Osteocyte (in vitro differentiated cells): ENCODE data around the gene NDUFB4. TPM values are rescaled to one million over a fixed set of nuclear protein-coding genes. Genes with fewer than 3 reads are reported as not detected.

Experiments used
- DNase-seq: peaks from one replicate; pipeline ENCODE4 v3.0.0; 2021; ENCODE audit warnings: mixed read lengths; ENCODE audit not compliant: unreplicated experiment; ENCODE audit errors: extremely low spot score
- H3K27ac Mint-ChIP-seq: one replicate; pipeline ENCODE4 v1.8.0; 2021; ENCODE audit warnings: mild to moderate bottlenecking, mixed read lengths; ENCODE audit not compliant: unreplicated experiment
- H3K27me3 Mint-ChIP-seq: one replicate; pipeline ENCODE4 v1.8.0; 2021; ENCODE audit warnings: mixed read lengths; ENCODE audit not compliant: unreplicated experiment
- H3K36me3 Mint-ChIP-seq: one replicate; pipeline ENCODE4 v1.8.0; 2021; ENCODE audit warnings: mixed read lengths; ENCODE audit not compliant: unreplicated experiment
- H3K4me1 Mint-ChIP-seq: one replicate; pipeline ENCODE4 v1.8.0; 2021; ENCODE audit warnings: mixed read lengths; ENCODE audit not compliant: unreplicated experiment
- H3K4me3 Mint-ChIP-seq: one replicate; pipeline ENCODE4 v1.8.0; 2021; ENCODE audit warnings: mild to moderate bottlenecking, moderate library complexity, mixed read lengths; ENCODE audit not compliant: unreplicated experiment
- H3K9me3 Mint-ChIP-seq: one replicate; pipeline ENCODE4 v1.8.0; 2021; ENCODE audit warnings: mixed read lengths; ENCODE audit not compliant: unreplicated experiment
- total RNA-seq: library from RNA; stranded (reverse); gene quantifications from 2 replicates; pipeline ENCODE4 v1.2.1, GENCODE V29; 2021
- TF ChIP-seq, protein P1 (sequence below): fragments of 200-600 bp; sonication (generic); IDR thresholded peaks from 2 replicates; pipeline ENCODE4 v1.5.0; 2021; ENCODE audit warnings: antibody characterized with exemption, mild to moderate bottlenecking, moderate library complexity

The NDUFB4 gene
- total RNA-seq, 1 donor from 2014 or later = 116 TPM

DNA sequence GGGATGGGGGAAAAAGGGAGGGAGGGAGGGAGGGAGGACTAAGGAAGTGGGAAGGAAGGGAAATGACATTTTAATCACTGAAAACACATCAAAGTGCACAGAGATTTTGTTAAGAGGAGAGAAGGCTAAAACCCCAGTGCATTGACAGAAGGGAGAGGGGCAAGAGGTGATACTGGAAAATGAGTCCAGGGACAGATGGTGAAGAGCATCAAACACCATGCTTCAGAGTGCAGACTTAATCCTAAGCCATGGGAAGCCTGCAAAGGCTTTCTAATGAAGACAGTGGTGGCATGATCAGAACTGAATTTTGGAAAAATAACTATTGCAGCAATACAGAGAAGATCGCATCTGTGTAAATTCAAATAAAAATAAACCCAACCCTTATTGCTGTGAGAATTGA is 44.1 kb downstream of the NDUFB4 start:
- no peaks in the 10 kb centered on the region for H3K9me3 Mint-ChIP-seq
- no peaks in the 10 kb centered on the region for H3K27me3 Mint-ChIP-seq

GRCh38 chr3:120641696-120642246 is 45.6 kb downstream of the NDUFB4 start:
- Mint-ChIP-seq H3K4me1 (peaks cover 22% of the 10 kb centered on the region), H3K36me3 (no peaks in the 10 kb centered on the region), H3K9me3 (no peaks in the 10 kb centered on the region), H3K27me3 (no peaks in the 10 kb centered on the region), H3K4me3 (no peak overlapping the region), H3K27ac (no peak overlapping the region)
- no peak for DNase-seq
- TF ChIP-seq, protein P1, sequence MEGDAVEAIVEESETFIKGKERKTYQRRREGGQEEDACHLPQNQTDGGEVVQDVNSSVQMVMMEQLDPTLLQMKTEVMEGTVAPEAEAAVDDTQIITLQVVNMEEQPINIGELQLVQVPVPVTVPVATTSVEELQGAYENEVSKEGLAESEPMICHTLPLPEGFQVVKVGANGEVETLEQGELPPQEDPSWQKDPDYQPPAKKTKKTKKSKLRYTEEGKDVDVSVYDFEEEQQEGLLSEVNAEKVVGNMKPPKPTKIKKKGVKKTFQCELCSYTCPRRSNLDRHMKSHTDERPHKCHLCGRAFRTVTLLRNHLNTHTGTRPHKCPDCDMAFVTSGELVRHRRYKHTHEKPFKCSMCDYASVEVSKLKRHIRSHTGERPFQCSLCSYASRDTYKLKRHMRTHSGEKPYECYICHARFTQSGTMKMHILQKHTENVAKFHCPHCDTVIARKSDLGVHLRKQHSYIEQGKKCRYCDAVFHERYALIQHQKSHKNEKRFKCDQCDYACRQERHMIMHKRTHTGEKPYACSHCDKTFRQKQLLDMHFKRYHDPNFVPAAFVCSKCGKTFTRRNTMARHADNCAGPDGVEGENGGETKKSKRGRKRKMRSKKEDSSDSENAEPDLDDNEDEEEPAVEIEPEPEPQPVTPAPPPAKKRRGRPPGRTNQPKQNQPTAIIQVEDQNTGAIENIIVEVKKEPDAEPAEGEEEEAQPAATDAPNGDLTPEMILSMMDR = no peak

More for the DNA sequence above, 44.1 kb downstream of the NDUFB4 start:
- no peak overlapping the region for H3K27ac Mint-ChIP-seq
- no peak overlapping the region for H3K4me3 Mint-ChIP-seq
- TF ChIP-seq, protein P1 = no peak
- H3K4me1 Mint-ChIP-seq = peaks cover 11% of the 10 kb centered on the region
- H3K36me3 Mint-ChIP-seq = no peaks in the 10 kb centered on the region
- DNase-seq = no peak

- DNase-seq = no peak
- Mint-ChIP-seq H3K27me3 (no peaks in the 10 kb centered on the region), H3K9me3 (no peaks in the 10 kb centered on the region), H3K27ac (no peak overlapping the region), H3K36me3 (no peaks in the 10 kb centered on the region), H3K4me3 (no peak overlapping the region), H3K4me1 (peaks cover 26% of the 10 kb centered on the region)
- TF ChIP-seq, protein P1 = no peak
These were observed 46.3 kb downstream of the NDUFB4 start for GRCh38 chr3:120642368-120642948.

- TF ChIP-seq, protein P1 = no peak
- DNase-seq = no peak
- Mint-ChIP-seq H3K9me3 (no peaks in the 10 kb centered on the region), H3K36me3 (no peaks in the 10 kb centered on the region), H3K27me3 (no peaks in the 10 kb centered on the region), H3K4me3 (no peak overlapping the region), H3K4me1 (peaks cover 29% of the 10 kb centered on the region), H3K27ac (peak overlapping the region; percentile 42)
These were observed 49.1 kb downstream of the NDUFB4 start for GRCh38 chr3:120645083-120645845.

GRCh38 chr3:120646771-120647432 is 50.8 kb downstream of the NDUFB4 start:
- Mint-ChIP-seq H3K4me1 (peaks cover 29% of the 10 kb centered on the region), H3K9me3 (no peaks in the 10 kb centered on the region), H3K27me3 (no peaks in the 10 kb centered on the region), H3K36me3 (no peaks in the 10 kb centered on the region), H3K27ac (no peak overlapping the region), H3K4me3 (no peak overlapping the region)
- DNase-seq = no peak
- TF ChIP-seq, protein P1 = no peak
